ENCODE results near the gene AGBL2.
"Not testable (repeated sequence)": the region's sequence is repeated elsewhere in the genome, so short reads cannot be mapped to it uniquely, and the experiment has no call there.

DNA sequence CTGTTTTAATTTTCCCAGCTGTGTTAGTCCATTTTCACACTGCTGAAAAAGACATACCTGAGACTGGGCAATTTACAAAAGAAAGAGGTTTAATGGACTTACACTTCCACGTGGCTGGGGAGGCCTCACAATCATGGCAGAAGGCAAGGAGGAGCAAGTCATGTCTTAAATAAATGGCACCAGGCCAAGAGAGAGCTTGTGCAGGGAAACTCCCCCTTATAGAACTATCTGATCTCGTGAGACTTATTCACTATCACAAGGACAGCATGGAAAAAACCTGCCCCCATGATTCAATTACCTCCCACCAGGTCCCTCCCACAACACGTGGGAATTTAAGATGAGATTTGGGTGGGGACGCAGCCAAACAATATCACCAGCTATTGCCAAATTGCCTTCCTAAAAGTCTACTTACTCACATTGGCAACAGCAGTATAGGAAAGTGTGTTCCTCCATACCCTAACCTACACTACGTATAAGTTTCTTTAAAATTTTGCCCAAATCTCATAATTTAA, 7.8 kb downstream of the AGBL2 start:
- not testable (repeated sequence) for TF ChIP-seq CTBP1 (IDR thresholded peaks at IDR 0.05; ENCODE audit: borderline replicate concordance); HDGF (IDR thresholded peaks at IDR 0.05; ENCODE audit: borderline replicate concordance); FOXM1 (IDR thresholded peaks at IDR 0.05; ENCODE audit: borderline replicate concordance); FOXK2 (IDR thresholded peaks at IDR 0.05); L3MBTL2 (conservative IDR thresholded peaks at IDR 0.05); BHLHE40 (IDR thresholded peaks at IDR 0.05; ENCODE audit: borderline replicate concordance); SUZ12 (IDR thresholded peaks at IDR 0.05); SP1 (IDR thresholded peaks at IDR 0.05); NFRKB (IDR thresholded peaks at IDR 0.05); ZNF384 (IDR thresholded peaks at IDR 0.05); FOXA1 (IDR thresholded peaks at IDR 0.05); ARNT (IDR thresholded peaks at IDR 0.05)
- TF ChIP-seq, protein P1, sequence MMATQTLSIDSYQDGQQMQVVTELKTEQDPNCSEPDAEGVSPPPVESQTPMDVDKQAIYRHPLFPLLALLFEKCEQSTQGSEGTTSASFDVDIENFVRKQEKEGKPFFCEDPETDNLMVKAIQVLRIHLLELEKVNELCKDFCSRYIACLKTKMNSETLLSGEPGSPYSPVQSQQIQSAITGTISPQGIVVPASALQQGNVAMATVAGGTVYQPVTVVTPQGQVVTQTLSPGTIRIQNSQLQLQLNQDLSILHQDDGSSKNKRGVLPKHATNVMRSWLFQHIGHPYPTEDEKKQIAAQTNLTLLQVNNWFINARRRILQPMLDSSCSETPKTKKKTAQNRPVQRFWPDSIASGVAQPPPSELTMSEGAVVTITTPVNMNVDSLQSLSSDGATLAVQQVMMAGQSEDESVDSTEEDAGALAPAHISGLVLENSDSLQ (IDR thresholded peaks at IDR 0.05), result not testable (repeated sequence)

Data from HEK293T (cell line).